Left ventricle myocardium superior (tissue), 1 donor: ENCODE data around the gene CDH1. TPM values are rescaled to one million over a fixed set of nuclear protein-coding genes. Genes with fewer than 3 reads are reported as not detected.
"Not testable (repeated sequence)": the region's sequence is repeated elsewhere in the genome, so short reads cannot be mapped to it uniquely, and the experiment has no call there.

Source experiments
- ATAC-seq: fragments of 200-7000 bp; cut with Tn5 transposase; one replicate; pipeline ENCODE4 v1.9.1; 2020; ENCODE audit warnings: mild to moderate bottlenecking, moderate library complexity
- DNase-seq: peaks from one replicate; pipeline ENCODE4 v3.0.0-alpha.2; 2020
- intact Hi-C: fragments of 100-400 bp; cut with micrococcal nuclease; formaldehyde crosslinking; loops from one replicate; pipeline ENCODE4 v1.11.0; 2022
- long read RNA-seq: library from polyadenylated mRNA; unstranded; transcript quantifications from one replicate; pipeline ENCODE4 v2.0.0, GENCODE V29; 2021
- total RNA-seq: library from RNA; stranded (reverse); fragmentation: NEBNext Ultra II Directional; extraction: Animal tissue kit (Norgen Biotek cat#: 25700); gene quantifications from one replicate; pipeline ENCODE4 v1.2.1, GENCODE V29; 2021
- donor health status: DM: no; HTN: yes; CAD: no; lungs with severe emphysema.

Gene CDH1
- total RNA-seq: not detected
- long read RNA-seq: 0 reads

DNA sequence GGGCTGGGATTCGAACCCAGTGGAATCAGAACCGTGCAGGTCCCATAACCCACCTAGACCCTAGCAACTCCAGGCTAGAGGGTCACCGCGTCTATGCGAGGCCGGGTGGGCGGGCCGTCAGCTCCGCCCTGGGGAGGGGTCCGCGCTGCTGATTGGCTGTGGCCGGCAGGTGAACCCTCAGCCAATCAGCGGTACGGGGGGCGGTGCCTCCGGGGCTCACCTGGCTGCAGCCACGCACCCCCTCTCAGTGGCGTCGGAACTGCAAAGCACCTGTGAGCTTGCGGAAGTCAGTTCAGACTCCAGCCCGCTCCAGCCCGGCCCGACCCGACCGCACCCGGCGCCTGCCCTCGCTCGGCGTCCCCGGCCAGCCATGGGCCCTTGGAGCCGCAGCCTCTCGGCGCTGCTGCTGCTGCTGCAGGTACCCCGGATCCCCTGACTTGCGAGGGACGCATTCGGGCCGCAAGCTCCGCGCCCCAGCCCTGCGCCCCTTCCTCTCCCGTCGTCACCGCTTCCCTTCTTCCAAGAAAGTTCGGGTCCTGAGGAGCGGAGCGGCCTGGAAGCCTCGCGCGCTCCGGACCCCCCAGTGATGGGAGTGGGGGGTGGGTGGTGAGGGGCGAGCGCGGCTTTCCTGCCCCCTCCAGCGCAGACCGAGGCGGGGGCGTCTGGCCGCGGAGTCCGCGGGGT, at the start of gene CDH1:
TSS of gene CDH1 (plus strand) at position 247 of the 684 bp plus-strand sequence. CDS start at position 371, 124 bp downstream.
- ATAC-seq (peak; percentile 28), DNase-seq (no peak)
- intact Hi-C loops: no loop called here

DNA sequence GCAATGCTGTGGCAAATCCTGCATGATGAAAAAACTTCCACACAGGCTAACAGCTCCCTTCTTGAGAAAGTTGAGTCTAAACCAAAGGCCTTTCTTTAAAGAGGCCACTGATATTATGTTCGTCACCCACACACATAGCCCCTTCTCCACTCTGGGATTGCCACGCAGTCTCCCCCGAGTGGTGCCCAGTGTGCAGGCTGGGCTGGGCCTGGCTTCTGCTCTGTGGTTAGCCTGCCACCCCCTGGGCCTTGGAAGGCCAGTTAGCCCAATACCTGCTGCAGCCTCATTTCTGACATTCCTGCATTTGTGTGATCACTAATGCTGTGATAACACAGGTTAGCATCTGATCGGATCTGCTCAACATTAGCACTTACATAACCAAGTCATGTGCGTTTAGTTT, 47.2 kb upstream of the CDH1 start:
- ATAC-seq: no peak
- DNase-seq: no peak
- intact Hi-C loops: no loop called here

DNA sequence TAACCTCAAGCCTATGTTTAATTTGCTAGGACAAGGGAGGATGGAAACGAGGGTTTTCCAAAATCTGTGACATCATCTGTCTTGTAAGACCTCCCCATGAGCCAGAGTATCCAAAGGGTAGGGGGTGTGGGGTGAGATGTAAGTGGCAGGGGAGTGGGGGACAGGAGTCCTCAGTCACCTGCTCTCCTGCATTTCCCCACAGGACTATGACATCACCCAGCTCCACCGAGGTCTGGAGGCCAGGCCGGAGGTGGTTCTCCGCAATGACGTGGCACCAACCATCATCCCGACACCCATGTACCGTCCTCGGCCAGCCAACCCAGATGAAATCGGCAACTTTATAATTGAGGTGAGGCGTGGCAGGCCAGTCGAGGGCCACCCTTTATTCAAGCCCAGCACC, 41.5 kb upstream of the CDH1 start:
- no peak for DNase-seq
- intact Hi-C loops: no loop called here
- no peak for ATAC-seq

DNA sequence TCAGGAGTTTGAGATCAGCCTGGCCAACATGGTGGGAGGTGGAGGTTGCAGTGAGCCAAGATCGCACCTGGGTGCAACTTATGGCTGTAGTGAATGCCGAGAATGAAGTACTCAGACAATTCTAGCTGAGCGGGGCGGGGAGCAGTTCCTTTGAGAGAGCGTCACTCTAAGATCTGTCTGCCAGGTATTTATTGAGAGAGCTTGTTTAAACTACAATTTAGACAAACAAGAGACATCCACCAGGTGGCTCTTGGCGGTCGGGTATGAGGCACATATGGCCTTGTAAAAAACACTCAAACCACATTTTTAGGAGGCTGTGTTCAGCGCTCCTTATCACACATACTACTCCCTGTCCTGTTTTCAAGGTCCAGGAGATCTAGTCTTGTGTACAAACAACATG, 40.6 kb upstream of the CDH1 start:
- ATAC-seq (no peak), DNase-seq (no peak)
- intact Hi-C loops: no loop called here

DNA sequence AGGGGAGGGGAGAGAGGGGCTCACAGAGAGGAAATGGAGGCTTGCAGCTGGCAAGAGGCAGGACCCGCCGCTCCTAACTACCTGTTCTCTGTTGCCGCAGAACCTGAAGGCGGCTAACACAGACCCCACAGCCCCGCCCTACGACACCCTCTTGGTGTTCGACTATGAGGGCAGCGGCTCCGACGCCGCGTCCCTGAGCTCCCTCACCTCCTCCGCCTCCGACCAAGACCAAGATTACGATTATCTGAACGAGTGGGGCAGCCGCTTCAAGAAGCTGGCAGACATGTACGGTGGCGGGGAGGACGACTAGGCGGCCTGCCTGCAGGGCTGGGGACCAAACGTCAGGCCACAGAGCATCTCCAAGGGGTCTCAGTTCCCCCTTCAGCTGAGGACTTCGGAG, 39.0 kb upstream of the CDH1 start:
- no peak for ATAC-seq
- intact Hi-C loops: no loop called here
- no peak for DNase-seq

DNA sequence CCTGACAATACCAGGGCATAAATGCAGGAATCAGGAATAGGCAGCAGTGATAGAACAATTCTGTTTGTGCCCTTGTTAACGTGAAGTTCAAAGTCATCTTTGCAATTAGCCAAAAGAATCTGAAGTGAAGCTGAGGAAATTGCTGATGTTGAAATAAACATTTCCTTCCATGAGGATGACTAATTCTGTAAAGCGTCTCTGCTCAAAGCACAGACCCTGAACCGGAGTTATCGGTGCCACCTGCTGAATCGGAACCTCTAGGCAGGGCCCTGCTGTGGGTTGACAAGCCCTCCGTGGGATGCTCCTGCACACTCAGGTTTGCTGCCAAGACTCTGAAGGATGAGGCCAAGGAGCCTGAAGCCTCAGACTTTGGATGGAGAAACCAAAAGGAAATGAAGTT, 37.0 kb upstream of the CDH1 start:
- DNase-seq (no peak), ATAC-seq (no peak)
- intact Hi-C loops: no loop called here

DNA sequence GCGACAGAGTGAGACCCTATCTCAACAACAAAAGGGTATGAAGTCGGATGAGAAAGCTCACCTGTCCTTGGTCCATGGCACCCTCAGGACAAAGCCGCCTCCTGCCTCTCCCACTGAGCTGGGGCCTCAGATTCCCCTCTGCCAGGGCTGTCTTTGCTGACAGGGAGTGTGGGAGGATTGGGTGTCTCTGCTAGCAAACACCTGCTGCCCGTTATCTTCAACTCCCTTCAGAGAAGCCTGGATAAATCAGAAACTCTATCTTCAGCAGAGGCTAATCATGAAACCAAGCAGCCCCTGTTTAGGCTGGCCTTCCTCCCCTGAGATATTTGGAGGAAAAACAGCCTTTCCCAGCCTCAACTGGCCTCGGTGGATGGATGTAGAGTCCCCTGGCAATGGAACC, 36.3 kb upstream of the CDH1 start:
- DNase-seq (no peak), ATAC-seq (no peak)
- intact Hi-C loops: no loop called here

DNA sequence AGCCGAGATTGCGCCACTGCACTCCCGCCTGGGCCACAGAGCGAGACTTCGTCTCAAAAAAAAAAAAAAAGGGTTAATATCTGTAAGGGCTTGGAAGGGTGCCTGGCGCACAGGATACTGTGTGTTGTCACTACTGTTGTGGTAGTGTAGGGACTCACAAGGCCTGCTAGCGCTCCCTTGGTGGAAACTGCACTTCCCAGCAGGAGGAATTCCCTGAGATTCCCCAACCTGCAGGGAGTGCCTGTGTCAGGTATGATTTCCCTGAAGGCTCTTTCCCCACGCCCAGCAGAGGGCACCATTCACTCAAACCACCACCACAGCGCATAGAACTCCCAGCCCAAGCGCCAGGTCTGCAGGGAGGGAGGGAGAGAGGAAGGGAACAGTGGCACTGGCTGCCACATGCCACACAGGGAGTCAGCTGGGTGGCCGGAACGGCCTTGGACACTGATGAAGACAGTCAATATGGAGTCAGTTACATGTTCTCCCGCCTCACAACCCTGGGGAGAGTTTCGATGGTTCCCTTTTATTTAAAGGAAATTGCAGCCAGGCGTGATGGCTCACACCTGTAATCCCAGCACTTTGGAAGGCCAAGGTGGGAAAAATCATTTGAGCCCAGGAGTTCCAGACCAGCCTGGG, 32.7 kb upstream of the CDH1 start:
- ATAC-seq (peak; percentile 82), DNase-seq (peak; percentile 72)
- intact Hi-C loops: no loop called here

DNA sequence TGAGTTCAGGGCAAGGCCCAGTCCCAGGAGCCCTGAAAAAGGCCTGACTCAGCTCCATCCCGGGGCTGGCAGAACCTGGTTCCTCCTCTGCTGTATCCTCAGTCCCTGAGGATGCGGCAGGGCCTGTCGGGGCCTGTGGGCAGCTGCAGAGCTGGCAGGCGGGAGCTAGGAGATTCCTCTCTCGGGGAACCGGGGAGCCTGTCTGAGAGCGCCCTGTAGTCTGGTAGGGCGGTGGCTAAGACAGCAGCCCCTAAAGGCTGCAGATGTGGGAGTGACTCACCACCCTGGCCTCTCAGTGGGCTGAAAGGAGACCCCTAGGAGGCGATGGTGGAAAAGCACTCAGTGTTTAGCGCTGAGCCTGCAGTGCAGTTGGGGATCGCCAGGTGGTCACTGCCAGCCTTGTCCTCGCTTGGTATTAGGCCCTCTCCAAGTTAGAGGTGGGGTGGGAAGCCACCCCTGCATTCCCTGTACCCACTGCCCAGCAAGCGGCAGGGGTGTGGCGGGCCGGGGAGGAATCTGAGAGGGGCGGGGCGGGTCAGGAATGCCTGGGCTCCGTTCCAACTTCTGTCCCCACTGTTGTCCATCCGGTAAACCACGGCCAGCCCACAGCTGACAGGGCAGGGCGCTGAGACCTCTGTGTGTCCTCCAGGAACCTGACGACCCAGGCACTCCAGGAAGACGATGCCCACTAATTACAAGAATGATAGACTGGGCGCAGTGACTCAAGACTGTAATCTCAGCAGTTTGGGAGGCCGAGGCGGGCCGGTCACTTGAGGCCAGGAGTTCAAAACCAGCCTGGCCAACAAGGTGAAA, 29.5 kb upstream of the CDH1 start:
- DNase-seq (peak; percentile 41), ATAC-seq (peak; percentile 74)
- intact Hi-C loops: no loop called here

DNA sequence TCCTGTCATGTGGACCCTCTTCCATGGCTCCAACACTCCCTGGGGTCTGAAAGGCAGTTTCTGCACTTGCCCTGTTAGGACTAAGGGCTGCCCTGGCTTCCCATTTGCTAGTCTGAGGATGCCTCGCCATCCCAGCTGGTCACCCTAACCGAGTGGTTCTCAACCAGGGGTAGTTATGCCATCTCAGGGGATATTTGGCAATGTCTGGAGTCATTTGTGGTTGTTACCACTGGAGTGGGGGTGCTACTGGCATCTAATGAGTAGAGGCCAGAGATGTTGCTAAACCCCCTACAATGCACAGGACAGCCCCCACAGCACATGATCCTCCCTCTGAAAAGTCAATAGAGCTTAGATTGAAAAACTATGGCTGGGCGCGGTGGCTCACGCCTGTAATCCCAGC, 26.9 kb upstream of the CDH1 start:
- DNase-seq: no peak
- ATAC-seq: no peak
- intact Hi-C loops: no loop called here

DNA sequence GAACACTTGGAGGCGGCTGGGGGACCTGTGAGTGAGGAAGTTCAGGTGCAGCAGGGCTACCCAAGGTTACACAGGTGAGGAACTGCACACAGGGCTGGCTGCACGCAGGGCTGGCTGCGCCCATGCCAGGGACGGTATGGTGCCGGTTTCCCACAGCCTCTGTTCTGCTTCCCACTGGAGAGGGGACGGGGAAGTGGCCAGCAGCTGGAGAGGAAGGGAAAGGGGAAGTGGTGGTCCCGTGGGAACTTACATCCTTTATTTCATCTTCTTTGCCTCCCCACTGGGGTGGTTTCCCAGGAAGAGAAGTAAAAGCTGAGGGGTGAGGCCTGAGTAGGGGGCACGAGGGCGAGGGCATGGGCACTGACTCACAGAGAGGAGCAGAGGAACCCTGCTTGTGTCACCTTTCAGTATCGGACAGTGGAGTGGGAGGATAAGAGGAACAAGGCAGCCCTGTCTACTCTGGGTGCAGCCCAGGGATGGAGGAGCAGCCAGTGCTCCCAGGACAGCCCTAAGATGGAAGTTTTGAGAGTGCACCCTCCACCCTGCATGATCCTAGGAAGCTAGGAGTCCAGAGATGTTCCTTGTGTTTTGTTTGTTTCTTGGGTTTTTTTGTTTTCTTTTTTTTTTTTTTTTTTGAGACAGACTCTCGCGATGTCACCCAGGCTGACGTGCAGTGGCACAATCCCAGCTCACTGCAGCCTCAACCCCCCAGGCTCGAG, 25.5 kb upstream of the CDH1 start:
- no peak for ATAC-seq
- DNase-seq: peak; percentile 41
- intact Hi-C loops: no loop called here

DNA sequence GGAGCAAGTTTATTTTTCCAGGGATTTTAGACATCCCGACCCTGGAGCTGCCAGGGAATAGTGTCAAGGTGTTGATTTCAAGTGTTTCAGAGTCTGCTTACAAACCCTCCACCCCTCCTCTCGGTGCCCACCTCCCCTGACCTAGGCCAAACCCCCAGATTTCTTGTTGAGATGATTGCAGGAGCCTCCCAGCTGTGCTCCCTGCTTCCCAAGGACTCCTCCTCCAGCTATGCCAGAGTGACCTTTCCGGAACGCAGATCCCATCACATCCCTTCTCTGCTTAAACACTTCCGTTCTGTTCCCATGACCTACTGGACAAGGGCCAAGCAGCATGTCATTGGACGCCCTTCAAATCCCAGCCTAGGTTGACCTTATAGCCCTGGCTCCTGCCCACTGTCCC, 23.7 kb upstream of the CDH1 start:
- intact Hi-C loops: no loop called here
- no peak for DNase-seq
- no peak for ATAC-seq

DNA sequence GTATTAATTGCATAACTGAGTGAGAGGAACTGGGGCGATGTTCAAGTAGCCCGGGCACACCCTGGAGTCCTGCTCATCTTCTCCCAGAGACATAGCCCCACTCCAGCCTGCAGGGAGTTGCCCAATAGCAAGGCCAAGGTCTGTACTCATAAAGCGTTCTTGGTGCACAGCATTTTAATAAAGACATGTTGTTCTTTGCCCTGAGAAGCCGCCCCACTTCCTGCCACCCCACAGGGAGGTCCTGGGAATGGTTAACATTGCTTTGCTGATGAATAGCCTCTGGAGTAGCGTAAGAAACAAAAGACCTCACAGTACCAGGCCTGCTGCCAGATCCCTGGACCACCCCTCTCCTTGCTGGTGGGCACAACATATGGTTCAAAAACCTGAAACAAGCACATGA, 21.6 kb upstream of the CDH1 start:
- no peak for DNase-seq
- intact Hi-C loops: no loop called here

DNA sequence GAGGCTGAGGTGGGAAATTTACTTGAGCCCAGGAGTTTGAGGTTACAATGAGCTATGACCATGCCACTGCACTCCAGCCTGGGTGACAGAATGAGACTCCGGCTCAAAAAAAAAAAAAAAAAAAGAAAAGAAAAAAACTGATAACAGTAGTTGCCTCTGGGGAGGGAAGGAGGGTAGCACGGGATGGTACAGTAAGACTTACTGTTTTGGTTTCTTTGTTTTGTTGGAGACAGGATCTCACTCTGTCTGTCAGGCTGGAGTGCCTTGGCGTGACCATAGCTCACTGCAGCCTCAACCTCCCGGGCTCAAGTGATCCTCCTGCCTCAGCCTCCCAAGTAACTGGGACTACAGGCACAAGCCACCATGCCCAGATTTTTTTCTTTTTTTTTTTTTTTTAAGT, 20.6 kb upstream of the CDH1 start:
- DNase-seq, ATAC-seq, intact Hi-C loops: not testable (repeated sequence)

More for the DNA sequence above, 21.6 kb upstream of the CDH1 start:
- ATAC-seq: no peak

DNA sequence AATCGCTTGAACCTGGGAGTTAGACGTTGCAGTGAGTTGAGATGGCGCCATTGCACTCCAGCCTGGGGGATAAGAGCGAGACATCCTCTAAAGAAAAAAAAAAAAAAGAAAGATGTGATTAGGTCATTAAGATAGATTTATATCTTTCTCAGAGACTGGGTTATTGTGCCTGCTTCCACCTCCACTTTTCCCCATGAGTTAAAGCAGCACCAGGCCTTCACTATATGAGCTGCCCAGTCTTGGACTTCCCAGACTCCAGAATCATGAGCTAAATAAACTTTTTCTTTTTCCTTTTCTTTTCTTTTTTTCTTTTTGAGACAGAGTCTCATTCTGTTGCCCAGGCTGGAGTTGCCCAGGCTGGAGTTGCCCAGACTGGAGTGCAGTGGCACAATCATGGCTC, 19.4 kb upstream of the CDH1 start:
- ATAC-seq (no peak), DNase-seq (no peak)
- intact Hi-C loops: no loop called here

DNA sequence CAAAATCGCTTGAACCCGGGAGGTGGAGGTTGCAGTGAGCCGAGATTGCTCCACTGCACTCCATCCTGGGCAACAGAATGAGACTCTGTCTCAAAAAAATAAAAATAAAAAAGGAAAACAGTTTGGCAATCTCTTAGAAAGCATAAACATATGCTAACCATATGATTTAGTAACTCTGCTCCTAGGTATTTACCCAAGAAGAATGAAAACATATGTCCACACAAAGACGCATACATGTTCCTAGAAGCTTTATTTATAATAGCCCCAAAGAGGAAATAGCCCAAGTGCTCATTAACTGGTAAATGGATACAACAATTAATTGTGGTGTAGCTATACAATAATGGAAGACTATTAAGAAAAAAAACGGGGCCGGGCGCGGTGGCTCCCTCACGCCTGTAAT, 18.5 kb upstream of the CDH1 start:
- DNase-seq (no peak), ATAC-seq (no peak)
- intact Hi-C loops: no loop called here

DNA sequence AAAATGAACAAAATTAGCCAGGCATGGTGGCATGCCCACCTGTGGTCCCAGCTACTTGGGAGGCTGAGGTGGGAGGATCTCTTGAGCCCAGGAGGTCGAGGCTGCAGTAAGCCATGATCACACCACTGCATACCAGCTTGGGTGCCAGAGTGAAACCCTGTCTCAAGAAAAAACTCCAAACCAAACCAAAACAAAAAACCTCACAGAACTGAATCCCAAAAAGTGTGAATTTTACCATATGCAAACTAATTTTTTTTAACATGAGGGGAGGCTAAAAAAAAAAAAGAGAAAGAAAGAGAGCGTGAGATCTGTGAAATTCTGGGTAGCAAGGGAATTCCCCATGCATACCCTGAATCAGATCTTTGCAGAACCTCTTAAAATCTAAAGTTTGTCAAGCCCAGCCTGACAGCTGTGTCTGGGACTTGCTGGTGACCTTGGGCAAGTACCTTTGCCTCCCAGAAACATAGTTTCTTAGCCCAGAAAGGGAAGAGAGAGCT, 17.1 kb upstream of the CDH1 start:
- intact Hi-C loops: no loop called here
- ATAC-seq (no peak), DNase-seq (no peak)

DNA sequence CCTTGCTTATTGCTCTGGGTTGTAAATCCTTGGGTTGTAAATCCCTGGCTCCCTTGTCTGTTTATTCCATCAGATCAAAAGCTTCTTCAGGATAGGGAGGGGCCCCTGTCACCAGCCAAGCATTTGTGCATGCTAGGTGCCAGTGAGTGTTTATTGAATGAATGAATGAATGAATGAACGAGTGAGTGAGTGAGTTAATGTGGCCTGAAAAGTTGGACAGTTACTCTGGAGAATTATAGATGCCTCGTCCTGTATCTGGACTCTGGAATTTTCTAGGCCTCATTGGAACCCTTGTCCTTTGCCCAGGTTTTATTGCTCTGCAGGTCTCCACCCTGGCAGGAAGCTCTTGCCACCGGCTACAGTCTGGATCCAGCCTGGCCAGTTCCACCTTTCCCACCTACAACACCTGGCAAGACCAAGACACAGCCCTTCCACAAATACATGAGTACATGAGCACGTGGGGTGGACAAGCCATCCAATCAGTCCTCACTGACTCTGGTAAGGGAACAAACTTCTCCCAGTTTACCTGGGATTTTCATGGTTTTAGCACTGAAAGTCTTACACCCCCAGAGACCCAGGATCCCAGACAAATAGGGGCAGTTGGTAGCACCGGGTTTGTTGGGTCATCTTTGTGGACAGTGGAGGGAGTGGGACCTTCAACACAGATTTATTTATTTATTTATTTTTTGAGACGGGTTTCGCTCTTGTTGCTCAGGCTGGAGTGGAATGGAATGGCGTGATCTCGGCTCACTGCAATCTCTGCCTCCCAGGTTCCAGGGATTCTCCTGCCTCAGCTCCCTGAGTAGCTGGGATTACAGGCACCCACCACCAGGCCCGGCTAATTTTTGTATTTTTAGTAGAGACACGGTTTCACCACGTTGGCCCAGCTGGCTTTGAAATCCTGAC, 14.7 kb upstream of the CDH1 start:
- intact Hi-C loops: no loop called here
- no peak for DNase-seq
- ATAC-seq: no peak

DNA sequence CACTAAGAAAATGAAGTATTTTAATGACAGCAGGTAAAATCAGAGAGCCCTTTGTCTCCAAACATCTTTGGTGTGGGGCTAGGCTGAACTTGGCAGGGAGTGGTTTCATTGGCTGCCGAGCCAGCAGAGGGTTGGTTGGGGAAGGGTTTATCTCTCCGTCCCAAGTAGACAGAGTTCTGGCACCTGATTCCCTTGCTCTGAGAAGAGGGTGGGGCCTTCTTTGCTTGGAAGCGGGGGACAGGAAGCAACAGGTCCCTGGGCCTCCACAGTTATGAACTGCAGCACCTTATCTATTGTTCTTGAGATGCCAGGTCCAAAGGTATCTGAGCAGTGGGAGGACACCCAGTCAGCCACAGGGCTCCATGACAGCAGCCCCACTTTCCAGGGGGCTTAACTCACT, 12.3 kb upstream of the CDH1 start:
- intact Hi-C loops: no loop called here
- DNase-seq (no peak), ATAC-seq (no peak)
